Measurements from ENCODE around the gene ATG10.
"Not testable (repeated sequence)": the region's sequence is repeated elsewhere in the genome, so short reads cannot be mapped to it uniquely, and the experiment has no call there.

DNA sequence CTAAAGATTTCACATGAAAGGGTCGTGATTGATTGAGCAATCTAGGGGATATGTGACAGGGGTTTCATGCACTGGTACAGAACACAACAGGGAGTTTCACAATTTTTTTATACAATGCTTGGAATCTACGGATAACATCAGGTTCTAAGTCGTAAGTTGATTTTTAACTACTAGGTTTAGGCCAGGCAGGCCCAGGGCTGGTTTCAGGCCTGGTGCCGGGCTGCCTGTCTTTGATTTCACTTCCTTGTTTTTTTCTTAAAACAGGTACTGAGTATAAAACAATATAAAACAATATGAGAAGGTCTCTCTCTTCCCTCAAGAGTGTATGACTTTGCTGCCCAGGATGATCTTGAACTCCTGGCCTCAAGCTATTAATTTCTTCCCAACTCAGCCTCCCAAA lies 301.6 kb downstream of the ATG10 start:
- TF ChIP-seq, protein P1, sequence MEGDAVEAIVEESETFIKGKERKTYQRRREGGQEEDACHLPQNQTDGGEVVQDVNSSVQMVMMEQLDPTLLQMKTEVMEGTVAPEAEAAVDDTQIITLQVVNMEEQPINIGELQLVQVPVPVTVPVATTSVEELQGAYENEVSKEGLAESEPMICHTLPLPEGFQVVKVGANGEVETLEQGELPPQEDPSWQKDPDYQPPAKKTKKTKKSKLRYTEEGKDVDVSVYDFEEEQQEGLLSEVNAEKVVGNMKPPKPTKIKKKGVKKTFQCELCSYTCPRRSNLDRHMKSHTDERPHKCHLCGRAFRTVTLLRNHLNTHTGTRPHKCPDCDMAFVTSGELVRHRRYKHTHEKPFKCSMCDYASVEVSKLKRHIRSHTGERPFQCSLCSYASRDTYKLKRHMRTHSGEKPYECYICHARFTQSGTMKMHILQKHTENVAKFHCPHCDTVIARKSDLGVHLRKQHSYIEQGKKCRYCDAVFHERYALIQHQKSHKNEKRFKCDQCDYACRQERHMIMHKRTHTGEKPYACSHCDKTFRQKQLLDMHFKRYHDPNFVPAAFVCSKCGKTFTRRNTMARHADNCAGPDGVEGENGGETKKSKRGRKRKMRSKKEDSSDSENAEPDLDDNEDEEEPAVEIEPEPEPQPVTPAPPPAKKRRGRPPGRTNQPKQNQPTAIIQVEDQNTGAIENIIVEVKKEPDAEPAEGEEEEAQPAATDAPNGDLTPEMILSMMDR (IDR thresholded peaks at IDR 0.05; ENCODE audit: insufficient read depth, low read depth, low read length) = not testable (repeated sequence)
- TF ChIP-seq EZH2 (IDR thresholded peaks at IDR 0.05; ENCODE audit: insufficient read depth, low read length) = not testable (repeated sequence)

Measured in astrocyte (in vitro differentiated cells and primary cell).